Measurements from ENCODE around the gene ICA1L.
"Not testable (repeated sequence)": the region's sequence is repeated elsewhere in the genome, so short reads cannot be mapped to it uniquely, and the experiment has no call there.

The ICA1L gene

DNA sequence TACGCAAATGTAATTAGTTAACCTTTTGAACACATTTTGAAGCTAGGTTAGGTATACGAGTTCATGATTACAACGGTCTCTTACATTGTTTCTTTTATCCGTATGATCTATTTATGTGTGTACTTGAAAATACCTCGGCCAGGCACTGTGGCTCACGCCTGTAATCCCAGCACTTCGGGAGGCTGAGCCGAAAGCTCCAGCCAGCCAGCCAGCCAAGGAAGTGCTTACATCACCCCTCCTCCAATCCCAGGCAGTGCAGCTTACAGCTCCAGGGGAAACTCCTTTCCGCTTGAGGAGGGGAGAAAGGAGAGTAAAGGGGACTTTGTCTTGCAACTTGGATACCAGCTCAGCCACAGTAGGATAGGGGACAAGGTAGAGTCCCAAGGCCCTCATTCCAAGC is 65.7 kb downstream of the ICA1L start:
- peak; percentile 3 for DNase-seq (ENCODE audit: low read depth)
- H3K4me3 ChIP-seq (ENCODE audit: low read depth, low read length), result not testable (repeated sequence)

DNA sequence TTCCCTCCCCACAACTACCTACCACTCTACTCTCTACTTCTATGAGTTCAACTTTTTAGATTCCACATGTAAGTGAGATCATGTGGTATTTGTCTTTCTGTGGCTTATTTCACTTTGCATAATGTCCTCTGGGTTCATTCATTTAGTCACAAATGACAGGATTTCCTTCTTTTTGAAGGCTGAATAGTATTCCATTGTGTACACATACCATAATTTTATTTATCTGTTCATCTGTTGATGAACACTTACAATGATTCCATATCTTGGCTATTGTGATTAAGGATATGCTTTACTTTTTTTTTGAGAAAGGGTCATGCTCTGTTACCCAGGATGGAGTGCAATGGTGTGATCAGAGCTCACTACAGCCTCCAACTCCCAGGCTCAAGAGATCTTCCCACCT is 73.6 kb downstream of the ICA1L start:
- DNase-seq (ENCODE audit: low read depth), result no peak
- H3K4me3 ChIP-seq (ENCODE audit: low read depth, low read length), result no peak overlapping the region

DNA sequence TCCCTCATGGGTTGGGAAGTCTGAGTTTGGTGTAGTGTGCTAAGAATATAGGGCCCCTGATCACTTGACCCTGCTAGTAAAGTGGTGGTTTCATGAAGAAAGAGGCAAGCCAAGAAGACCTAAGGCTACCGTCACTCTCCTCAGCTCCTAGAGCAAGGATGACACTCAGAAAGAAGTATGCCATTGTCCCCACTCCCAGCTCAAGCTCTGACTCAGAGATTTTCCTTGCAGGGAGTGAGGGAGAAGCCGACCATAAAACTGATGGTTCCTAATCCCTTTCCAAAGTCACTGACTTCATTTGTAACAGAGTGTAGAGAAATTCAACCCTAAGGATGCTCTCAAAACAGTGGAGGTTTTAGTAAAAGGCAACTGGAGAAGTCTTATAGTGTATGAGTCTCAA is 80.9 kb downstream of the ICA1L start:
- DNase-seq (ENCODE audit: low read depth), result no peak
- no peak overlapping the region for H3K4me3 ChIP-seq (ENCODE audit: low read depth, low read length)

DNA sequence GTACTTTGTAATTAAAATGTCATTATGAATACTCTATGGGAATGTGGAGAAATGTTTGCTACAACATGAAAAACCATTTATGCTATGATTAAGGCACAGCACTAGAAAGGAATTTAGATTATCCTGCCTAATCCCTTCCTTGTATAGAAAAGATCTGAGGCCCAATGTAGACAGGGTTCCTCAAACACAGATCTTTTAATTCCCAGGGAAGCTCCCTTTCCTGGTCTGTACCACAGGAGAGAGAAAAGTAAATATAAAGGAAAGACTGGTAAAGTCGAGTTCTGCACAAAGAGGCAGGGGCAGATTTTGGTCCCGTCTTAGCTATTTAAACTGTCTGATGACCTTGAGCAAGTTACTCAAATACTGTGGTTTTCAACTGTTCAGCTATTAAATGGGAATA is 84.7 kb downstream of the ICA1L start:
- H3K4me3 ChIP-seq (ENCODE audit: low read depth, low read length), result no peak overlapping the region
- no peak for DNase-seq (ENCODE audit: low read depth)

DNA sequence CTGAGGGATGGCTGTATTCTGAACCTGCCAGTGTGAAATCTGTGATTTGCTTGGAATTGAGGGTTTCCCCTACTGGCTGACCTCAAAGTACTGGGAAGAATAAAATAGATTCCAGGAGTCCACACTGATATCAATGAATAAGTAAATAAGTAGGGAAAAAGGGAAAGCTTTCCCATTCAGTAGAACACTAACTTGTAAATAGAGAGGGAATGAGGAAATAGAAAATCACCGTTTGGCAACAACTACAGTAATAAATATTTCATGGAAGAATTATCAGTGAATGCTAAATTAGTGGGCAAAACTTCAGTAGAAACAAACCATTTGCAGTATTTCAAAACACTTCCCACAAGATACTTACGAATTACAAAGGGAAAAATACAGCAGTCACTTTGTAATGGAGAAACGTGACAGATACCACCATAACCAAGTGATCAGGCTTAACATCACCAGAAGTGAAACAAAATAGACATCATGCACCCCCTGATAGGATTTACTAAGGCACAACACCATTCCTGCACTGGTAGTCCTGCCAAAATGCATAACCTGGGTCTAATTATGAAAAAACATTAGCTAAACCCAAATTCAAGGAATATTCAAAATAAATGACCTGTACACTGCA is 88.5 kb downstream of the ICA1L start:
- no peak overlapping the region for H3K4me3 ChIP-seq (ENCODE audit: low read depth, low read length)
- no peak for DNase-seq (ENCODE audit: low read depth)

DNA sequence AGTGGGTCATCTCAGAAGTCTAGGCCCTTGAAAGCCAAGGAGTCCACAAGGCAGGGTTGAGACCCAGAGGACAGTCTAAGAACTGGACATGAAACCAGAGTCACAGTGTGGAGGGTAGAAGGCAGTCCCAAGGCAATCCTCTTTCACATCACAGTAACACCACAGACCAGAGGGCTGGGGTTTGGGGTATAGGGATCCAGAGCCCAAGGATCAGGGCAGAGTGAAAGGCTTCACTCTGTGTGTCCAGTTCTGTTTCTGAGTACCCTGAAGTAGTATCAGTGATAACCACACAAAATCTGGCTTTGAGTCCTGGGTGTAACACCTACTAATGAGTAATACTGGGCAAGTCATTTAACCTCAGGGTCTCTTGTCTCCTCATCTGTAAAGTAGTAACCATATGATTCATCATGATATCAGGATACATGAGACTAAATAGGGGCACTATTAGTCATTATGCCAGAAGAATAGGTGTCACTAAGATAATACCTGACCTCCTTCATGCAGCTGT is 91.0 kb downstream of the ICA1L start:
- DNase-seq (ENCODE audit: low read depth), result peak; percentile 25

DNA sequence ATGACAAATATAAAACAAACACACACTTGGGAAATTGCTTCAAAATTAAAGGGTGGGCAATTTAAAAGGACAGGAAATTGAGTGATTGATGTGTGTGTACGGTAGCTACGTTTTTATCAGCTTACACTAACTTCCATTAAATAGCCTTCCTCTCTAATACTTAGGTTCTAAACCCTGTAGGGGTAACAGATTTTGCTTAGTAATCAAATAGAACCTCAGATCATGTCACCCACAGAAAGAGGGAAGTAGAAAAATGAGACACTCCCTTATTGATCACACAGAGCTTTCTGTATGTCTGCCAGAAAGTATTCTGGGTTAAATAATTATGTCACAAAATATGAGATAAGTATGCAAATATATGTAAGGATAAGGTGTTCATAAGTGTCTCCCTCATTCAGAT is 93.3 kb downstream of the ICA1L start:
- no peak for DNase-seq (ENCODE audit: low read depth)
- H3K4me3 ChIP-seq (ENCODE audit: low read depth, low read length), result no peak overlapping the region

More for the DNA sequence above, 91.0 kb downstream of the ICA1L start:
- H3K4me3 ChIP-seq (ENCODE audit: low read depth, low read length), result no peak overlapping the region

DNA sequence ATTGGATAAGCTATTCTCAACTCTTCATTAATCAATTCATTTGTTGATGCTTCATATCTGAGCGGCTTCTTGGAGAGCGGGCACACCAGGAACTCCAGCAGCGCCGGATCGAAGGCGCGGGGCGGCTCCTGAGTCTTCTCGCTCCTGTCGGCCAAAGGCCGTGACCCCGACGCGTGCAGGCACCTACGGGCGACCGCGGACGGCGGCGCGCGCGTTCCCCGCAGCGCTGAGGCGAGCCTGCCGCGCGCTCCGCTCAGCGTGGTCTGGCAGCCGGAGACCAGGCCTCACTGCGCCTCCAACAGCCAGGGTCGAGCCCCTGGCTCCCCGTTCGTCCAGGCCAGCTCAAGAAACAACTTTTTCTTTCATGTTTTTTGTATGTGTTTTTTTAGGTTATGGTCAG is 97.5 kb downstream of the ICA1L start:
- no peak for DNase-seq (ENCODE audit: low read depth)
- H3K4me3 ChIP-seq (ENCODE audit: low read depth, low read length), result no peak overlapping the region

DNA sequence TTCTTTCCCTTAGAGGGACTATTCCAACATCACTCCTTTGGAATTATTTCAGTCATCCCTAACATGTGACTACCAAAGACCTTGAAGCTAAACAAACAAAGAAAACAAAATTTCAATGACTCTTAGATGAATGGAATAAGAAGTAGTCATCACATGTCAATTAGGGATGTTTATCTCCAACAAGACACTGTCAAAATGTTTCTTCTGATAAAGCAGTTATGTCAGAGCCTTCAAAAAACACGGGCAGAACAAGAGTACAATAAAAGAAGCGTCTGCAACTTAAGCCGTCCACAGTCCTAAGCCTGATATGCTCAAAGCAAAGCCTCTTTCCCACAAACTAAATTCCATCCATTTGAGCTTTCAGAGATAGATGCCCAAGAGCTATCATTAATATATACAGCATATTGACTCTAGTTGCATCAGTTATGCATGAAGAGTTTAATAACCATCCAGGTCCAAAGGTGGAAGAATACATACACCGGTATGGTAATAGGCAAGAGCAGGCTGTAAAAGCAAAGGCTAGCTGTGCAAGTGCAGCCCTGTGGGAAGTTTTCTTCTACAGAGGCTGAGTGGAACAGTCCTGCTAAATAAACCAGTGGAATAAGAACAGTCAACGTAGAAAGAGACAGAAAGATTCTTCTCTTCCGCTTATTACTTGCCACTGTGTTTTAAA is 98.1 kb downstream of the ICA1L start:
- H3K4me3 ChIP-seq (ENCODE audit: low read depth, low read length), result no peak overlapping the region
- no peak for DNase-seq (ENCODE audit: low read depth)

DNA sequence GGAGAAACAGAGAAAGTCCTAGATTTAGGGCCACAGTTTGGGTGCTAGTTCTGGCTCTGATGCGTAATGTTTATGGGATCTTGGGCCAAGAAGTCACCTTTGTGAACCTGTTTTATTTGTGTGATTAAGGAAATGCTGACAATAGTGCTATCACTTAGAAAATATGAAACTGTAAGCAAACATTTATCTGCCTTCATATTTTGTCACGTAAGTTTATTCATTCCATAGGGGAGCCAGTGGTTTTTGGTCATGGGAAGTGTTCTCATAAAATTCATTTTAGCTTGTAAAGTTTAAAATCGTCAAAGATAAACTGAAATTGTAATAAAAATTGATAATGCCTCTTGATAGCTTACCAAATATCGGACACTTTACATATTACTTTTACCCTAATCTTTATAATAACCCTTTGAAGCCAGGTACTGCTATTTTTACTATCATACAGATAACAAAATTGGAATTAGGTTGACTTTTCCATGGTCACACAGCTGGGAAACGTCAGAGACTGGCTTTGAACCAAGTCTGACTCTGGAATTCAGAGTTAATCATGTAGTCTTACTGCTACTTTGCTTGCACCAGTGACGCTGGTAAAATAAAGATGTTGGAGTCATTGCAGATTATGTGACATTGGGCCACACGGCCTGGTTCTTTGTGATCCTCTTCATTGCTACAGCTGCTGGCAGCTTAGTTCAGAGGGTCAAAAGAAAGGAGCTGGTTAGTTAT is 99.7 kb downstream of the ICA1L start:
- no peak for DNase-seq (ENCODE audit: low read depth)
- H3K4me3 ChIP-seq (ENCODE audit: low read depth, low read length), result no peak overlapping the region

DNA sequence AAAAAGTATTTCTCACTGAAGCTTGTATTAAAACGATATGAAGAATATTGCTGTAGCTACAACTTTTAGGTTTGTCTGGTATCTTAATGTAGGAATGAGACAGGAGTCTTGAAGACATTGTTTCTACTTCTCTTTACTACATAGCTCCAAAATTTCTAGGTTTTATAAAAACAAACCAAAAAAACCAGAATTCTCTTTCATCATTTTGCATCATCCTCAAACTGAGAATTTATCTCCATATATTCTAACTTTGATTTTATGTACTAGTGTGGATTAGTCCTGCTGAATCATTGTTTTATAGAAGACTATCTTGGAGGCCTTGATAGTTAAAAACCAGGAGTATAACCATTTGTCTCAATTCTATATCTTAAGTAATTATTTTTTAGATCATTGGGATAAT is 100.2 kb downstream of the ICA1L start:
- no peak overlapping the region for H3K4me3 ChIP-seq (ENCODE audit: low read depth, low read length)
- DNase-seq (ENCODE audit: low read depth), result no peak

DNA sequence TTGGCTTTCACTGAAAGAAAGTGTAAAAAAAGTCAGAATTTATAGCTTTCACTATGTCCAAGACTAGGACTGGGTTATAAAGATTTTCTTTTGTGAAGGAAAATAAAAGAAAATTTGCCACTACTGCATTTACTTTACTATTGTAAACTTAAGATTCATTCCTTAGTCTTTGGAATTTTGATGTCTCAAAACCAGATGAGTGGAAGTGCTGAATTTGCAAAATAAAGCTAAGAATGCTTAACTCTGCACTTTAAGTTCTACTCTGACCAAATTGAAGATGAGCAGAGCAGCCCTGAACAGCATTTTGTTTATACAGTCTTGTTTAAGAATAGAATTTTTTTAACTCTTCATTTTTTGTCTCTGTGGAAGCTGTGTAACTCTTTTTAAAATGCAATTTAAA is 102.4 kb downstream of the ICA1L start:
- H3K4me3 ChIP-seq (ENCODE audit: low read depth, low read length), result no peak overlapping the region
- no peak for DNase-seq (ENCODE audit: low read depth)

DNA sequence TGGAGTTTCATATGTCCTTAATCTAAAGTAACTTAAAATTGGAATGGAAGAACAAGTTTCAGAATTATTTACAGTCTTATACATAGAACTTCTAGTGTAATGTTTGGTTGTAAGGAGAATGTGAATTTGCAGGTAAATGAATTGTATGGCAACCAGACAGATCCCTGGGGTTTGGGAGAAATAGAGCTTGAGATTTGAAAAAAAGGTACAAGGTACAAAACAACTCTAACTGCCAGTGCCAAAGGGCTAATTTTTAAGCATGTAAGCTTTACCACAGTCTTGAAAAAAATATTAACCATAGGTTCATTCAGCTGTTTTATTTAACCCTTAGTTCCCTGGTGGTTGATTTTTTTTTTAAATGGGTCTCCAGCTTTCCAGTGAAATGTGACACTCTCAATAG is 103.3 kb downstream of the ICA1L start:
- no peak overlapping the region for H3K4me3 ChIP-seq (ENCODE audit: low read depth, low read length)
- DNase-seq (ENCODE audit: low read depth), result no peak

DNA sequence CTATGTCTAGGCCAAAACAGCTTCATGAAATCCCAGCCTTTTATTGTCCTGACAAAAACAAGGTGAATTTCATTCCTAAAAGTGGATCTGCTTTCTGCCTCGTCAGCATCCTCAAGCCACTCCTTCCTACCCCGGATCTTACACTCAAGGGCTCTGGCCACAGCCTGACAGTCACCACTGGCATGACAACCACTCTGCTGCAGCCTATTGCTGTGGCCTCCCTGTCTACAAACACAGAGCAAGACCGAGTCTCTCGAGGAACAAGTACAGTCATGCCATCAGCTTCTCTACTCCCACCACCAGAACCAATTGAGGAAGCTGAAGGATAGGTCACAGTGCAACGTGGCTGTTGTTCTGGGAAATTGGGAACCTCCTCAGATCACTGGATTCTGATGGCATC is 106.1 kb downstream of the ICA1L start:
- DNase-seq (ENCODE audit: low read depth), result no peak
- H3K4me3 ChIP-seq (ENCODE audit: low read depth, low read length), result no peak overlapping the region

DNA sequence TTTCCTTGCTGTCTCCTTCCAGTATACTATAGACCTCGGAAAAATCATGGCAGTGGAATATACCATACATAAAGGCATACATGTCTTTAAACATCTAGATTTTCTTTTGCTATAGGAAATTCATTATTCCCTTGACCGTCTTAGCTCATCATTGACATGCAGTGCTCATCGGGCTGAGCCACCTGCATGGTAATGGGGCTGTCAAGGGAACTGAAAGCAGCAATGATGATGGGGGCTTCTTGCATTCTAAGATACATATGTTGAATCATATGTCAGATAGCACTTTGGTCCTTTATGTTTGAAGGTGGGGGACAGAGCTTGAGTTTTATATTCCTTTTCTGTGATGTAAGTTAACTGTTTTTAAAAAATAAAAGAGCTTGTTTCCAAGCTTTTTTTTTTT is 106.6 kb downstream of the ICA1L start:
- DNase-seq (ENCODE audit: low read depth), result no peak
- no peak overlapping the region for H3K4me3 ChIP-seq (ENCODE audit: low read depth, low read length)

DNA sequence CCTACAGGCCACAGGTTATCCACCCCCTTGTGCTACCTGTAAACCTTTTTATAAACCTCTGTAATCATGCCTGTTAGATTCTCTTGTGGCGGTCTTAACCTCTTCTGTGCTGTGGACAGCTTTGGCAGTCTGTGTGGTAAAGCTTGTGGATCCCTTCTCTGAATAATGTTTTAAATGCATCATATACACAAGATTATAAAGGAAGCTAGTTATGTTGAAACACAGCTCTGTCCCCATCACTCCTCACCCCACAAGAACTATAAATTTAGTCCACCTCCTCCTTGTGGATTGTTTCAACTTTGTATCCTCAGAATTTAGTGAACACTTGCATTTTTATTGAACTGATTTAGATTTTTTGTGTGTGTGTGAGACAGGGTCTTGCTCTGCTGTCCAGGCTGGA is 107.7 kb downstream of the ICA1L start:
- no peak for DNase-seq (ENCODE audit: low read depth)
- no peak overlapping the region for H3K4me3 ChIP-seq (ENCODE audit: low read depth, low read length)

DNA sequence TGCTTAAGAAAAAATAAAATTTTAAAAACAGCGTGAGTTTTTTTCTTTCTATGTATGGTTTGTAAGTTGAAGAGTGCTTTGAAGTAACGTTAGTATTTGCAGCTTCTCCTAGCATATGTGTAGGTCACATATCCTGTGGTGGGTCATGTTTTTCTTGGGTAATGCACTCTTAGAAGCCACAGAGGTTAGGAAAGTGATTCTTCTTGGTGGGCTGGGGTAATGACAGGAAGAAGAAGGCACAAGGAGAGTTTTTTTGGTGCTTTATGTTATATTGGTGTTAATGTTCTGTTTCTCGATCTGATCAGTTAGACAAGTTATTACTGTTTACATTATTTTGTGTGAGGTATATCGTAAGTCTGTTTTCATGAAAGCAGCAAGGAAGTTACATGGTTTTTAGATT is 109.0 kb downstream of the ICA1L start:
- no peak overlapping the region for H3K4me3 ChIP-seq (ENCODE audit: low read depth, low read length)
- no peak for DNase-seq (ENCODE audit: low read depth)

DNA sequence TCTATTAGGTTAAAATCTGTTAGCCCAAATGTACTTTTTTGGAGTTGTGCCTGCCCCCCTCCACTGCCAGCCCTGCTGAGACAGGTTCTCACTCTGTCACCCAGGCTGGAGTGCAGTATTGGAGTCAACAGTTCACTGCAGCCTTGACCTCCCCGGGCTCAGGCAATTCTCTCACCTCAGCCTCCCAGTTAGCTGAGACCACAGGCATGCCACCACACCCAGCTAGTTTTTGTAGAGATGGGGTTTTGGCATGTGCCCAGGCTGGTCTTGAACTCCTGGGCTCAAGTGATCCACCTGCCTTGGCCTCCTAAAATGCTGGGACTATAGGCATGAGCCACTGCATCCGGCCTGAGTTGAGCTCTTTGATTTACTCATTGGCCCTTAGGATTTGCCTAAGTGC is 110.7 kb downstream of the ICA1L start:
- no peak for DNase-seq (ENCODE audit: low read depth)
- no peak overlapping the region for H3K4me3 ChIP-seq (ENCODE audit: low read depth, low read length)

DNA sequence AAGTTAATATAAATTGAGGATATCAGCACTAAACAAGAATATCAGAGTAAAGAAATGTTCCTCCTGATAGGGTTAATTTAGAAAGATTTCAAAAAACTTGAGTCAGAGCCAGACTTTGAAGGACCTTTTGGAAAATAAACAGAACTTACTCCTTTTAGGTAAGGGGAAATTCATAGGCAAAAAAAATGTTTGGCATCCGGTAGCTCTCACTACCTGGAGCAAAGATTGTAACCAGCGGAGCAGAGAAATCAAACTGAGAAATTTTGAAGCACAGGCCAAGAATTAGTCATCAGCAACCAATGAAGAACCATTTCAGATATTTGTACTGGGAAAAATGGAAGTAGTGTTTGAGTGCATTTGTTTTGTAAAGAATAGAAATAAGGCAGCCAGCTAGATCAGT is 113.0 kb downstream of the ICA1L start:
- H3K4me3 ChIP-seq (ENCODE audit: low read depth, low read length), result no peak overlapping the region
- DNase-seq (ENCODE audit: low read depth), result no peak

DNA sequence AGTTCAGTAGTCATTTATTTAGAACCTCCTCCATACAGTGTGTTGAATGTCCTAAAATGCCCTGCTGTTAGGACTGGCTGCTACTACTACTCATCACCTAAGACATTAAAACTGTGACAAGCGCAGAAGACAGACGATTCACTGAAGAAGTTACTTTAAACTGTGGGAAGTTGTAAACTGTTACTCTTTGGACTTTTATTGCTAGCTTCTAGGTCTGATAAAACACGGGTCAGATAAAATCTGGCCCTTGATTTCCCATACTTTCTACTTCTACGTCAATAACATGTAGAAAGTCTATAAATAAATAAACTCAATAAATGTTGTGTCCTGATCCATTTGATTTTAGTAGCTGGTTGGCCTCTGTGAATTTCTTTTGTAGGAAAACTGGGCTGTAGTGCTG is 113.4 kb downstream of the ICA1L start:
- DNase-seq (ENCODE audit: low read depth), result no peak
- no peak overlapping the region for H3K4me3 ChIP-seq (ENCODE audit: low read depth, low read length)

DNA sequence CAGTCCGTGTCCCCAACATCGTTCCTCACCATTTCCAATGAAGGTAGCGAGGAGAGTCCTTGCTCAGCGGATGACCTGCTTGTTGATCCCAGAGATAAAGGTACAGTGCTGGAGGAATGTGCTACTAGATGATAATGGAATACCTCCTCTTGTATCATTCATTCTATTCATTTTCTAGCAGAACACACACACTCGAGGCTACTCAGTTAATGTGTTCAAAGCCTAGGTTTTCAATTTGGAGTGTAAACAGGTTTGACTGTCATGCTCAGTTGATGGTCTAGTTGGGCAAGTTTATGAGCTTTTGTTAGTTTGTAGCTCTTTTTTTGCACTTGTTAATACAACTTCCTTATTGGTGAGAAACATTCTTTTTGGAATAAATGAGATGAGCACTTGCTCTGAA is 114.2 kb downstream of the ICA1L start:
- no peak overlapping the region for H3K4me3 ChIP-seq (ENCODE audit: low read depth, low read length)
- DNase-seq (ENCODE audit: low read depth), result no peak

Measured in skeletal muscle cell (primary cell).